Activated T-cell treated with anti-CD3 and anti-CD28 coated beads, Interleukin-2, amount 50 U/mL, for 24 hours (primary cell): ENCODE data around the gene ZNF469.

ENCODE experiments used
- DNase-seq: peaks from one replicate; pipeline ENCODE4 v3.0.0-alpha.2; 2020
- H3K27ac Mint-ChIP-seq: 2 replicates; pipeline ENCODE4 v1.8.0; 2020; ENCODE audit warnings: mild to moderate bottlenecking, mixed read lengths
- H3K27me3 Mint-ChIP-seq: 2 replicates; pipeline ENCODE4 v1.8.0; 2020; ENCODE audit warnings: mixed read lengths
- H3K36me3 Mint-ChIP-seq: 2 replicates; pipeline ENCODE4 v1.8.0; 2020; ENCODE audit warnings: low read depth, mixed read lengths
- H3K4me1 Mint-ChIP-seq: 2 replicates; pipeline ENCODE4 v1.8.0; 2020; ENCODE audit warnings: low read depth, mixed read lengths
- H3K4me3 Mint-ChIP-seq: 2 replicates; pipeline ENCODE4 v1.8.0; 2020; ENCODE audit warnings: mild to moderate bottlenecking, moderate library complexity, mixed read lengths
- H3K9me3 Mint-ChIP-seq: 2 replicates; pipeline ENCODE4 v1.8.0; 2020; ENCODE audit warnings: mixed read lengths

Gene ZNF469

GRCh38 chr16:88344411-88345030, 38.2 kb upstream of the ZNF469 start:
- Mint-ChIP-seq H3K4me1 (peaks cover 4% of the 10 kb centered on the region), H3K9me3 (no peaks in the 10 kb centered on the region), H3K27ac (no peak overlapping the region), H3K36me3 (no peaks in the 10 kb centered on the region), H3K27me3 (peaks cover 3% of the 10 kb centered on the region), H3K4me3 (no peak overlapping the region)
- no peak for DNase-seq

- H3K36me3 Mint-ChIP-seq: no peaks in the 10 kb centered on the region
- H3K9me3 Mint-ChIP-seq: no peaks in the 10 kb centered on the region
- H3K4me3 Mint-ChIP-seq: no peak overlapping the region
- peaks cover 4% of the 10 kb centered on the region for H3K4me1 Mint-ChIP-seq
- H3K27ac Mint-ChIP-seq: no peak overlapping the region
- H3K27me3 Mint-ChIP-seq: no peaks in the 10 kb centered on the region
- DNase-seq: no peak
Observed at GRCh38 chr16:88345031-88345720, 37.6 kb upstream of the ZNF469 start.

GRCh38 chr16:88345721-88346560, 36.8 kb upstream of the ZNF469 start:
- H3K27ac Mint-ChIP-seq: no peak overlapping the region
- no peaks in the 10 kb centered on the region for H3K9me3 Mint-ChIP-seq
- H3K36me3 Mint-ChIP-seq: no peaks in the 10 kb centered on the region
- no peak for DNase-seq
- H3K27me3 Mint-ChIP-seq: no peaks in the 10 kb centered on the region
- peaks cover 4% of the 10 kb centered on the region for H3K4me1 Mint-ChIP-seq
- H3K4me3 Mint-ChIP-seq: no peak overlapping the region

GRCh38 chr16:88346680-88347505, 35.9 kb upstream of the ZNF469 start:
- Mint-ChIP-seq H3K36me3 (no peaks in the 10 kb centered on the region), H3K9me3 (no peaks in the 10 kb centered on the region), H3K27me3 (no peaks in the 10 kb centered on the region), H3K4me3 (no peak overlapping the region), H3K27ac (no peak overlapping the region), H3K4me1 (peaks cover 4% of the 10 kb centered on the region)
- DNase-seq: no peak

GRCh38 chr16:88347656-88348376, 34.9 kb upstream of the ZNF469 start:
- Mint-ChIP-seq H3K4me3 (no peak overlapping the region), H3K27ac (peak overlapping the region; percentile 9), H3K9me3 (no peaks in the 10 kb centered on the region), H3K4me1 (peaks cover 4% of the 10 kb centered on the region), H3K36me3 (no peaks in the 10 kb centered on the region), H3K27me3 (no peaks in the 10 kb centered on the region)
- peak; percentile 49 for DNase-seq

- Mint-ChIP-seq H3K27me3 (no peaks in the 10 kb centered on the region), H3K9me3 (no peaks in the 10 kb centered on the region), H3K27ac (peak overlapping the region; percentile 9), H3K4me1 (peaks cover 4% of the 10 kb centered on the region), H3K36me3 (no peaks in the 10 kb centered on the region), H3K4me3 (no peak overlapping the region)
- DNase-seq: no peak
Observed at GRCh38 chr16:88348377-88349152, 34.2 kb upstream of the ZNF469 start.

- Mint-ChIP-seq H3K27me3 (no peaks in the 10 kb centered on the region), H3K4me3 (no peak overlapping the region), H3K4me1 (peaks cover 4% of the 10 kb centered on the region), H3K9me3 (no peaks in the 10 kb centered on the region), H3K27ac (no peak overlapping the region), H3K36me3 (no peaks in the 10 kb centered on the region)
- DNase-seq: no peak
Observed at GRCh38 chr16:88349153-88349902, 33.4 kb upstream of the ZNF469 start.

GRCh38 chr16:88349903-88350900, 32.6 kb upstream of the ZNF469 start:
- Mint-ChIP-seq H3K4me3 (no peak overlapping the region), H3K36me3 (no peaks in the 10 kb centered on the region), H3K4me1 (peaks cover 4% of the 10 kb centered on the region), H3K27ac (no peak overlapping the region), H3K27me3 (no peaks in the 10 kb centered on the region), H3K9me3 (no peaks in the 10 kb centered on the region)
- DNase-seq: no peak

GRCh38 chr16:88350922-88351321, 31.8 kb upstream of the ZNF469 start:
- no peak overlapping the region for H3K27ac Mint-ChIP-seq
- H3K9me3 Mint-ChIP-seq: no peaks in the 10 kb centered on the region
- H3K4me3 Mint-ChIP-seq: no peak overlapping the region
- no peak for DNase-seq
- H3K36me3 Mint-ChIP-seq: no peaks in the 10 kb centered on the region
- H3K4me1 Mint-ChIP-seq: peaks cover 4% of the 10 kb centered on the region
- no peaks in the 10 kb centered on the region for H3K27me3 Mint-ChIP-seq

GRCh38 chr16:88351491-88352101, 31.2 kb upstream of the ZNF469 start:
- no peak for DNase-seq
- H3K4me1 Mint-ChIP-seq: peaks cover 4% of the 10 kb centered on the region
- no peak overlapping the region for H3K4me3 Mint-ChIP-seq
- H3K27ac Mint-ChIP-seq: no peak overlapping the region
- no peaks in the 10 kb centered on the region for H3K36me3 Mint-ChIP-seq
- no peaks in the 10 kb centered on the region for H3K27me3 Mint-ChIP-seq
- H3K9me3 Mint-ChIP-seq: no peaks in the 10 kb centered on the region

- no peaks in the 10 kb centered on the region for H3K36me3 Mint-ChIP-seq
Observed at GRCh38 chr16:88352261-88353200, 30.2 kb upstream of the ZNF469 start.

More at GRCh38 chr16:88352261-88353200, 30.2 kb upstream of the ZNF469 start:
- no peak overlapping the region for H3K4me3 Mint-ChIP-seq
- no peak for DNase-seq
- no peaks in the 10 kb centered on the region for H3K9me3 Mint-ChIP-seq
- H3K27me3 Mint-ChIP-seq: no peaks in the 10 kb centered on the region
- no peak overlapping the region for H3K27ac Mint-ChIP-seq
- H3K4me1 Mint-ChIP-seq: peaks cover 4% of the 10 kb centered on the region
